Cortex of kidney (tissue), 1 donor: ENCODE results near the gene SMIM36.
"Not testable (repeated sequence)": the region's sequence is repeated elsewhere in the genome, so short reads cannot be mapped to it uniquely, and the experiment has no call there.

Experiments used
- DNase-seq: peaks from one replicate; lab custom pipeline; 2025; lab: John Stamatoyannopoulos, UW

The SMIM36 gene

DNA sequence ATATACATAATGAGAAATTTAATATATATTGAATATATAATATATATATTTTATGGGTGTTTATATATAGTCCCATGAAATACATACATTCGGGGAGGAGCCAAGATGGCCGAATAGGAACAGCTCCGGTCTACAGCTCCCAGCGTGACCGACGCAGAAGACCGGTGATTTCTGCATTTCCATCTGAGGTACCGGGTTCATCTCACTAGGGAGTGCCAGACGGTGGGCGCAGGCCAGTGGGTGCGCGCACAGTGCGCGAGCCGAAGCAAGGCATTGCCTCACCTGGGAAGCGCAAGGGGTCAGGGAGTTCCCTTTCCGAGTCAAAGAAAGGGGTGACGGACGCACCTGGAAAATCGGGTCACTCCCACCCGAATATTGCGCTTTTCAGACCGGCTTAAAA lies 9.6 kb downstream of the SMIM36 start:
- DNase-seq, result not testable (repeated sequence)

DNA sequence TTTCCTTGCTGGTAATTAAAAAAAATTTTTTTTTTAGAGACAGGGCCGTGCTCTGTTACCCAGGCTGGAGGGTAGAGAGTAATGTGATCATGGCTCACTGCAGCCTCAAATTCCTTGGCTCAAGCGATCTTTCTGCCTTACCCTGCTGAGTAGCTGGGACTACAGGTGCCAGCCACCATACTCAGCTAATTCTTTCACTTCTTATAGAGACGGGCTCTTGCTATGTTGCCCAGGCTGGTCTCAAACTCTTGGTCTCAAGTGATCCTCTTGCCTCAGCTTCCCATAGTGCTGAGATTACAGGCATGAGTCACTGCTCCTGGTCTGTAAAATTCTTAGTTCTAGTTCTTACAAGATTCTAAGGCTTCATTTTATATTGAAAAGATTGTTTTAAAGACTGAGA lies 11.1 kb downstream of the SMIM36 start:
- no peak for DNase-seq

- no peak for DNase-seq
These were observed 15.0 kb downstream of the SMIM36 start for GRCh38 chr17:55496094-55496881.

DNA sequence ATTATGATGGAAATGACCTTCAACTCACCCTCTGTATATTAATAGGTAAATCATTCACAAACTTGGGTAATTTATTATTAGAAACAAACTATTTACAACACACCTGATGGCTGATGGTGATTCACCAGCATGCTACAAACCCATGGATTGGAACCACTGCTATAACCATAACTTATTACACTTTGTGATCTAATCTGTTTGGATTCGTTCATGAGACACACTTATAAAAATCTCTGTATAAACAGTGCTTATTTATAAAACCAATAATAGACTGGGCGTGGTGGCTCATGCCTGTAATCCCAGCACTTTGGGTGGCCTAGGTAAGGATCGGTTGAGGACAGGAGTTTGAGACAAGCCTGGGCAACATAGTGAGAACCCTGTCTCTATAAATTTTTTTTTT lies 16.0 kb downstream of the SMIM36 start:
- no peak for DNase-seq

- DNase-seq, result no peak
These were observed 18.4 kb downstream of the SMIM36 start for GRCh38 chr17:55492781-55493341.

GRCh38 chr17:55490376-55490775 lies 20.9 kb downstream of the SMIM36 start:
- DNase-seq, result no peak

GRCh38 chr17:55487695-55488432 lies 23.4 kb downstream of the SMIM36 start:
- no peak for DNase-seq

GRCh38 chr17:55484575-55484974 lies 26.7 kb downstream of the SMIM36 start:
- no peak for DNase-seq

DNA sequence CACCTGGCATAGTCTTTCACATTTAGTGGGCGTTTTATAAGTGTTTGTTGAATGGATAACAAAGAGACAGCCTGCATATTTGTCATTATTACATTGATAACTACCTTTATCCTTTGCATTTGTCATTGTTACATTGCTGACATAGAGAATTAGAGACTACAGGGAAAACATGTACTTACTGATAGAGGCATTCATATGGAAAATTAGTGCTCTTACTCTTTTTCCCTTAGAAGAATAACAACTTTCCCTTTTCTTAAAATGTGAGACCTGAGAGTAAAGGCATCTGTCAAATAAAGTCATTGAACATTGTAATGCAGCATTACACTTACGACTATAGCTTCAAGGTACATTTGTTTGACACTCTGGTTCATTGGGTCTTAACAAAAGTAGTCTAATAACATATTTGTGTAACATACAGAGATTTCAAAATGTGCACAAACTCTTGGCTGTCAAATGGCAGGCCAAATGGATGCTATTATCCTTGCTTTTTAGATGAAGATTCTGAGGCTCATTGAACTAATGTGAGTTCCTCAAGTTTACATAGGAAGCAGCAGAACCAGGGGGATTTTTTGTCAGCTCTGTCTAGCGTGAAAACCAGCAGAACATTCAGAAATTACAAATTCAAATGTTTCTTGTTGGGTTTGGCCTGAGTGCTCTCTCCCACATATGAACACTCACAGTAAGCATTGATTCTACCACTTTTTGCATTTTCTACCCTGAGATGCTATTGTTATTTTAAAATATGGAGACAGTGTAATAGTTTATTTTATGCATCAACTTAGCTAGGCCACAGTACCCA lies 28.5 kb downstream of the SMIM36 start:
- DNase-seq, result no peak

- no peak for DNase-seq
These were observed 30.5 kb downstream of the SMIM36 start for GRCh38 chr17:55480631-55481315.

DNA sequence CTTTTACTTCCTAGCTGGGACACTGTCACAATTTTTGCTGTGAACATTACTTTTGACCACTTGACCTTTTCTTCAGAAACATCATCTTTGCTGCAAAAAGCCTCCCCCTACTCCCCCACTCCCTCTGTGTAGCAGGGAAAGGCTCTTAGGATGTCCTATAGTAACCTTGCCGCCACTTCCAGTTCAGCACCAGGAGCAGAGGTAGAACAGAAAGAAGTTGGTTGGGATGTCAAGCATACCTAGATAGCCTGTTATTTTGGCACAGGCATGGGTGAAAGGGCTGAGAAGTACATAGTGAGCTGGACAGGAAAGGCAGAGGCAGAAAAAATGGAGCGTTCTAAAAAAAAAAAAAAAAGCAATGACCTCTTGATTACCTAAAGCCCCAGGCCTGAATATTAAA lies 31.3 kb downstream of the SMIM36 start:
- DNase-seq, result no peak

DNA sequence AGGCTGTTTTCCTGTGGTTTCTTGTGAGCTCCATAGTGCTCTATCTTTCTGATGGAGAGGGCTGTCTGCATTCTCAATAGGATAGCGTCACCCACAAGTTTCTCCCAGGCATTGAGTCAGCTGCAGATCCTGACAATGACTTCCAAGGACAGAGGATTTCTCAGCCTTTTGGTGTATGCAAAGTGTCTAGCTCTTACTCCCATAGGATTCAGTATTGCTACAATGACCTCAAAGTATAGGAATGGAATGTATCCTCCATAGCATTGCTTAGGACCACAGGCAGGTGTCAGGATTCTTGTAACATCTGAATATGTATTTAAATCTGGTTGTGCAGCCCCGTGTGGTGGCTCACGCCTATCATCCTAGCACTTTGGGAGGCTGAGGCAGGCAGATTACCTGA lies 32.3 kb downstream of the SMIM36 start:
- DNase-seq, result no peak

DNA sequence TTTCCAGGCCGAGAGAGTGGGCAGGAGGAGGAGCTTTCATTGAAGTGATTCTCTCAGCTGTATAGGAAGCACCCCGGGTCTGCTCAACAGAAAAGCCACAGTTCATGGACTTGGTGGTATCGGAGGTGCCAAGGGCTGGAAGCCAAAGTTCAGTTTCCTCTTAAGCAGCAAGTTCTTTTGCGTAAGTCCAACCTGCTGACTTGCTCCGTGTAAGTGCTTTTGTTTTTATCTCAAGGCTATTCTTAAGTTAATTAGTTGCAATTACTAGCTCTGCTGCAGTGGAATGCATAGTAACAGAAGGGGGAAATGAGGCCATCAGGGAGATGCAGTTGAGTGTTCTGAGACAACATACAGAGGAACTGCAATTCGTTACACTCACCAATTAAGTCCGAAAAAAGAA lies 44.6 kb downstream of the SMIM36 start:
- no peak for DNase-seq

- not testable (repeated sequence) for DNase-seq
These were observed 45.5 kb downstream of the SMIM36 start for GRCh38 chr17:55465771-55466170.

DNA sequence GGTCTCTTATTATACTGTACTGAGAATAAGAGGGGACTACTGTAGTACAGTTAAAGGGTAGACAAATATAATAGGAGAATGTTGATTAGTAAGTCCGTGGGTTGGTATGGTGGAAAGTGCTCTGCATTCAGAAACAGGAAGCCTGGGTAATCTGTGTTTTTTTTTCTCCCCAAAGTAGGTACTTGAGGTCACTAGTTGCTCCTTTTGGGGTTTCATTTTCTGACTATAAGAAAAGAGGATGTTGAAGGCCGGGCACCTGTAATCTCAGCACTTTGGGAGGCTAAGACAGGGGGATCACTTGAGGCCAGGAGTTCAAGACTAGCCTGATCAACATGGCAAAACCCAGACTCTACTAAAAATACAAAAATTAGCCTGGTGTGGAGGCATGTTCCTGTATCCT lies 47.7 kb downstream of the SMIM36 start:
- DNase-seq, result no peak

GRCh38 chr17:55462711-55463110 lies 48.5 kb downstream of the SMIM36 start:
- no peak for DNase-seq

DNA sequence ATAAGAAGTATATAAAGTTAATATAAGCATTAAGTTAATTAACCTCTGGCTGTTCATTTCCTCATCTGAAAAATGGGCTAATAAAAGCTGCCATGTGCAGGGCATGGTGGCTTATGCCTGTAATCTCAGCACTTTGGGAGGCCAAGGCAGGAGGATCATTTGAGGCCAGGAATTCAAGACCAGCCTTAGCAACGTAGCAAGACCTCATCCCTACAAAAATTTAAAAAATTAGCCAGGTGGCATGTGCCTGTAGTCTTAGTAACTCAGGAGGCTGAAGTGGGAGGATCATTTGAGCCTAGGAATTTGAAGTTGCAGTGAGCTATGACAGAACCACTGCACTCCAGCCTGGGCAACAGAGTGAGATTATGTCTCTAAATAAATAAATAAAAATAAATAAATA lies 49.0 kb downstream of the SMIM36 start:
- no peak for DNase-seq

GRCh38 chr17:55458978-55459377 lies 52.3 kb downstream of the SMIM36 start:
- no peak for DNase-seq

DNA sequence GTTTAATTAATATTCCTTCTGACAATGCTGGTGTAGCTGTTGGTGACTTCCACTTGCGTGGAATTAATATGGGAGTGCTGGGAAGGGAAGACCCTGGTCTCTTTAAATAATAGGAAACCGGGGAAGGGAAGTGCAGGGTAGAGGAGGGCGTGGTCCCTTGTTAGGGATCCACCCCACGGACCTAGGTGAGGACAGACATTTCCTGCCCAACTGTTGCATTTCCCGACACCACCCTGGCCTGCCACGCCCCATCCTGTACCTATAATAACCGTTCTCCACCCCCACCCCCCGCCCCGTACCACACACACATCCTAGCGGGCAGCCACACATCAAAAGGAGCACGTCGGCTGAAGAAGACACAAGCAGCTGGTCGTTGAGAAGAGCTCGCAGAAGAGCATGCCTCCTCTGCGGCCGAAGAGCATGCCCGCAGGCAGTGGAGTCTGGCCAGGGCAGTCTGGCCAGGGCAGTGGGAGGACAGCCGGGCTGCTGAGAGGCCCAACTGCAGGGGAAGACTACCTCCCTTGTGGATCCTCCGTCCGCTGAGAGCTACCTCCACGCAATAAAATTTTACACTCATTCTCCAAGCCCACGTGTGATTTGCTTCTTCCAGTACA lies 52.9 kb downstream of the SMIM36 start:
- no peak for DNase-seq

- DNase-seq, result no peak
These were observed 54.7 kb downstream of the SMIM36 start for GRCh38 chr17:55456307-55457240.
